ENCODE measurements around the gene ZNF408. TPM values are rescaled to one million over a fixed set of nuclear protein-coding genes. Genes with fewer than 3 reads are reported as not detected.
A peak's percentile ranks its signal among the peaks of the same experiment; 100 is the strongest.

ZNF408 gene
- total and polyA plus RNA-seq, 2 of the 13 experiments (the other 11 are each of a cell fraction or from before 2014, with no cell fraction given) = 11.2 to 12.5 TPM

GRCh38 chr11:46712874-46713576 is 12.2 kb downstream of the ZNF408 start:
- H3K9ac ChIP-seq (ENCODE audit: insufficient read depth, low read depth, low read length) = no peak overlapping the region
- no peak; the same call in 2 of the 3 replicates for ATAC-seq
- H3K36me3 ChIP-seq (replicated peaks in 1 of 2; ENCODE audit: control insufficient read depth in 1 of 2, insufficient read depth in 2 of 2, low read length in 2 of 2) = no peaks in the 10 kb centered on the region
- no peaks in the 10 kb centered on the region for H3K27me3 ChIP-seq (ENCODE audit: control insufficient read depth in 1 of 2, insufficient read depth in 2 of 2, low read length in 2 of 2)
- H3K4me2 ChIP-seq (ENCODE audit: low read depth, low read length) = no peak overlapping the region
- no peak overlapping the region for H2AFZ ChIP-seq (ENCODE audit: low read length)
- H3K79me2 ChIP-seq (ENCODE audit: insufficient read depth, low read length) = no peaks in the 10 kb centered on the region
- in situ Hi-C loops (cut with HindIII; ENCODE audit: extremely low pct_ligation_motif_present, low pct_unique_long_range_greater_than_20kb) (no loop called here), intact Hi-C loops (cut with micrococcal nuclease; ENCODE audit: unreplicated experiment) (no loop called here)
- peak overlapping the region; percentile 35 for H3K27ac ChIP-seq (ENCODE audit: extremely low read length, insufficient read depth, low read length)
- CTCF ChIA-PET (ENCODE audit: low intra/inter-chr PET ratio, low total read pairs) = no interaction called here
- POLR2A ChIA-PET = interaction anchor here (0.9 to 12.3 kb wide), 2 partner anchors 11 to 16 kb away, joined by 3 to 272 read pairs; partner anchors contain the start of genes ARHGAP1 and ZNF408
- peak; percentile 26 for FAIRE-seq
- H3K4me1 ChIP-seq (ENCODE audit: insufficient read depth, low read length) = peaks cover 54% of the 10 kb centered on the region
- 84% methylated on average over 7 of the region's 7 CpGs for WGBS (ENCODE audit: low lambda C conversion rate)
- H3K4me3 ChIP-seq (replicated peaks in 1 of 3; ENCODE audit: insufficient read depth in 1 of 3, low read depth in 2 of 3, low read length in 3 of 3) = no peak overlapping the region
- DNase-seq (ENCODE audit: low spot score) = no peak
- no TSS peak for BruUV-seq (replicated peaks)
- no peaks in the 10 kb centered on the region for H4K20me1 ChIP-seq (ENCODE audit: insufficient read depth, low read length)
- H3K9me3 ChIP-seq (ENCODE audit: low read length) = no peaks in the 10 kb centered on the region
- TF ChIP-seq RARA (CRISPR knock-in tag; IDR thresholded peaks at IDR 0.05) (peak; percentile 70), LCORL (IDR thresholded peaks at IDR 0.05) (no peak), LCORL (CRISPR knock-in tag; IDR thresholded peaks at IDR 0.05) (peak; percentile 55; the same call in 1 of the 2 replicates), FOSL2 (CRISPR knock-in tag; IDR thresholded peaks at IDR 0.05) (peak; percentile 33; the same call in 1 of the 2 replicates), GATAD2A (CRISPR knock-in tag; IDR thresholded peaks at IDR 0.05) (0 out of 2 replicates have a peak, but pooled peaks have one; percentile 12), FIP1L1 (IDR thresholded peaks at IDR 0.05; ENCODE audit: borderline replicate concordance, insufficient read depth, low read depth, low read length) (no peak), CHD4 (IDR thresholded peaks at IDR 0.05; ENCODE audit: borderline replicate concordance, low read length) (peak; percentile 67; the same call in 1 of the 2 replicates), TIGD3 (CRISPR knock-in tag; IDR thresholded peaks at IDR 0.05; ENCODE audit: borderline replicate concordance) (no peak), CEBPB (IDR thresholded peaks at IDR 0.05; ENCODE audit: borderline replicate concordance, low read depth, low read length) (peak; percentile 56; the same call in 1 of the 2 replicates), POLR2G (IDR thresholded peaks at IDR 0.05; ENCODE audit: low read depth, low read length) (no peak), KDM6A (CRISPR knock-in tag; IDR thresholded peaks at IDR 0.05; ENCODE audit: low read depth) (no peak), HNF4A (CRISPR knock-in tag; IDR thresholded peaks at IDR 0.05) (0 out of 2 replicates have a peak, but pooled peaks have one; percentile 28), ZNF121 (CRISPR knock-in tag; IDR thresholded peaks at IDR 0.05) (peak; percentile 29; the same call in 1 of the 2 replicates), ZNF770 (CRISPR knock-in tag; IDR thresholded peaks at IDR 0.05) (peak; percentile 89), MIER2 (CRISPR knock-in tag; IDR thresholded peaks at IDR 0.05) (no peak), HOXA3 (CRISPR knock-in tag; IDR thresholded peaks at IDR 0.05) (no peak), ZNF629 (CRISPR knock-in tag; conservative IDR thresholded peaks at IDR 0.05) (peak; percentile 93), ARID5B (CRISPR knock-in tag; IDR thresholded peaks at IDR 0.05) (0 out of 2 replicates have a peak, but pooled peaks have one; percentile 24), CEBPG (CRISPR knock-in tag; IDR thresholded peaks at IDR 0.05) (0 out of 2 replicates have a peak, but pooled peaks have one; percentile 14)
